ENCODE measurements around the gene KCNQ2.

The KCNQ2 gene

DNA sequence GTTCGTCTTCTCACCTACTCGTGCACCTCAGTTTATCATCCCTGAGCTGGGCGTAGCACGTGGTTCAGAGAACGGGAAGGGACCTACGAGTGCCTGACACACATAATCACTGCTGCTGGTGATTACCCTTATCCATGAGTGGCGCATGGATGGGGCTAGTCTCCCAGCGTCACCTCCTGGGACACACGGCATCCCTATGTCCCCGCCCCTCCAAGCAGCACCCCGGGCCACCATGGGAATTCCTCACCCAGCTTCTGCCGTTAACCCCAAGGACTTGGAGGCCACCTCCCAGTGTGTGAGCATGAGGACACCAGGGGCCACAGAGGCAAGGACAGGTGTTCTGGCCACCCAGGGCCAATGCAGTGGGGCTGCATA is 121.1 kb downstream of the KCNQ2 start:
- DNase-seq = no peak

DNA sequence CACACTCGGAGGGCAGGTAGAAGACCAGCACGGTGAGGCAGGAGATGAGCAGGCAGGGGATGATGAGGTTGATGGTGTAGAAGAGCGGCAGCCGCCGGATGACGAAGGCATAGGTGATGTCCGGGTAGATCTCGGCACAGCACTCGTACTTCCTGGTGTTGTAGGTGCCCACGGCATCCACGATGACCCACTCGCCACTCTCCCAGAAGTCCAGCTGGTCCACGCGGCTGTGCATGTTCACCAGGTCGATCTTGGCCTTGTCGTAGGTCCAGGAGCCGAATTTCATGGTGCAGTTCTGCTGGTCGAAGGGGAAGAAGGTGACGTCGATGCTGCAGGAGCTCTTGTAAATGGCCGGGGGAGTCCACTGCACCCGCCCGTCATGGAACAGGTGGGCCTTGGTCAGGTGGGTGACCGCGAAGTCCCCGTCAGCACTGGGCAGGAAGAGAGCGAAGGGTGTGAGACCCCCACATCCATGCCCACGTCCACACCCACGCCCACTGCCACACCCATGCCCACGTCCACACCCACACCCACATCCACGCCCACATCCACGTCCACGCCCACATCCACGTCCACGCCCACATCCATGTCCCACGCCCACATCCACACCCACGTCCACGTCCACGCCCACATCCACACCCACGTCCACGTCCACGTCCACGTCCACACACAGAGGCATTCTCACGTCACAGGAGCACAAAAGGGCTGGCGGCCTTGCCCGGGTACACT is 121.7 kb downstream of the KCNQ2 start:
- no peak for DNase-seq
